ENCODE results near the gene AP1S1.

AP1S1 gene

DNA sequence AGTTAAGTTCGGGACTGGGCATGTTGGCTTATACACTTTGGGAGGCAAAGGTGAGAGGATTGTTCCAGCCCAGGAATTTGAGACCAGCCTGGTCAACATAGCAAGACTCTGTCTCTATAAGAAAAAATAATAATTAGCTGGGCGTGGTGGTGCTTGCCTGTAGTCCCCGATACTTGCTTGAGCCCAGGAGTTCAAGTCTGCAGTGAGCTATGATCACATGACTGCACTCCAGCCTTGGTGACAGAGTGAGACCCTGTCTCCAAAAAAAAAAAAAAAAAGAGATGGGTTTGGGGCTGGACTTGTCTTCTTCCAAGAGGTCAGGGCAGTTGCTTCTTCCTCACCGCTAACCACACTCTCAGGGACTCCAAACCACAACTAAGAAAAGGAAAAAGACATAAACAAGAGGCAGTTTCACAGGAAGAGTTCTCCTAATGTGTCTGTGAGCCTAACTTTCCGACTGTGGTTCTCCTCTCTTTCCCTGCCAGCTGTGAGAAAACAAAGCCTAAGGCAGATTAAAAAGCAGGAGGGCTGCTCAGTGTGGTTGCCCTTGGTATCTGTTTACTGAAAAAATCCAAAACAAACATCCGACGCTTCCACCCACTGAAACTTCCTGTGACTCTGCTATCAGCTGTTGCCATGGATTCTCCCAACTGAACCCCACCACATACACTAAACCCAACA is 29.8 kb upstream of the AP1S1 start:
- no peak overlapping the region for H3K4me3 ChIP-seq (ENCODE audit: low read length)
- peaks cover 16% of the 10 kb centered on the region for H3K4me1 ChIP-seq (ENCODE audit: control insufficient read depth, low read length)
- H3K9me2 ChIP-seq (replicated peaks; ENCODE audit: control insufficient read depth, low read length) = no peaks in the 10 kb centered on the region
- peaks cover 62% of the 10 kb centered on the region for H3K27me3 ChIP-seq (ENCODE audit: control insufficient read depth, low read length)
- H3K36me3 ChIP-seq (ENCODE audit: control insufficient read depth, low read length) = no peaks in the 10 kb centered on the region
- no peaks in the 10 kb centered on the region for H3F3A ChIP-seq (ENCODE audit: control insufficient read depth, insufficient read depth)
- no peaks in the 10 kb centered on the region for H3K79me2 ChIP-seq (ENCODE audit: control insufficient read depth, low read length)
- no peak overlapping the region for H3K4me2 ChIP-seq (ENCODE audit: low read length)
- no peaks in the 10 kb centered on the region for H4K20me1 ChIP-seq (ENCODE audit: control insufficient read depth, insufficient read depth, low read depth, low read length)
- H3K27ac ChIP-seq (ENCODE audit: low read depth, low read length) = no peak overlapping the region
- no peaks in the 10 kb centered on the region for H3K9me3 ChIP-seq (ENCODE audit: control insufficient read depth, insufficient read depth, low read length)
- TF ChIP-seq, protein P1, sequence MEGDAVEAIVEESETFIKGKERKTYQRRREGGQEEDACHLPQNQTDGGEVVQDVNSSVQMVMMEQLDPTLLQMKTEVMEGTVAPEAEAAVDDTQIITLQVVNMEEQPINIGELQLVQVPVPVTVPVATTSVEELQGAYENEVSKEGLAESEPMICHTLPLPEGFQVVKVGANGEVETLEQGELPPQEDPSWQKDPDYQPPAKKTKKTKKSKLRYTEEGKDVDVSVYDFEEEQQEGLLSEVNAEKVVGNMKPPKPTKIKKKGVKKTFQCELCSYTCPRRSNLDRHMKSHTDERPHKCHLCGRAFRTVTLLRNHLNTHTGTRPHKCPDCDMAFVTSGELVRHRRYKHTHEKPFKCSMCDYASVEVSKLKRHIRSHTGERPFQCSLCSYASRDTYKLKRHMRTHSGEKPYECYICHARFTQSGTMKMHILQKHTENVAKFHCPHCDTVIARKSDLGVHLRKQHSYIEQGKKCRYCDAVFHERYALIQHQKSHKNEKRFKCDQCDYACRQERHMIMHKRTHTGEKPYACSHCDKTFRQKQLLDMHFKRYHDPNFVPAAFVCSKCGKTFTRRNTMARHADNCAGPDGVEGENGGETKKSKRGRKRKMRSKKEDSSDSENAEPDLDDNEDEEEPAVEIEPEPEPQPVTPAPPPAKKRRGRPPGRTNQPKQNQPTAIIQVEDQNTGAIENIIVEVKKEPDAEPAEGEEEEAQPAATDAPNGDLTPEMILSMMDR (IDR thresholded peaks at IDR 0.05; ENCODE audit: low read depth, low read length, poor library complexity, severe bottlenecking) = no peak
- no peak for TF ChIP-seq EZH2phosphoT487 (IDR thresholded peaks at IDR 0.05; ENCODE audit: borderline replicate concordance, low read length)

DNA sequence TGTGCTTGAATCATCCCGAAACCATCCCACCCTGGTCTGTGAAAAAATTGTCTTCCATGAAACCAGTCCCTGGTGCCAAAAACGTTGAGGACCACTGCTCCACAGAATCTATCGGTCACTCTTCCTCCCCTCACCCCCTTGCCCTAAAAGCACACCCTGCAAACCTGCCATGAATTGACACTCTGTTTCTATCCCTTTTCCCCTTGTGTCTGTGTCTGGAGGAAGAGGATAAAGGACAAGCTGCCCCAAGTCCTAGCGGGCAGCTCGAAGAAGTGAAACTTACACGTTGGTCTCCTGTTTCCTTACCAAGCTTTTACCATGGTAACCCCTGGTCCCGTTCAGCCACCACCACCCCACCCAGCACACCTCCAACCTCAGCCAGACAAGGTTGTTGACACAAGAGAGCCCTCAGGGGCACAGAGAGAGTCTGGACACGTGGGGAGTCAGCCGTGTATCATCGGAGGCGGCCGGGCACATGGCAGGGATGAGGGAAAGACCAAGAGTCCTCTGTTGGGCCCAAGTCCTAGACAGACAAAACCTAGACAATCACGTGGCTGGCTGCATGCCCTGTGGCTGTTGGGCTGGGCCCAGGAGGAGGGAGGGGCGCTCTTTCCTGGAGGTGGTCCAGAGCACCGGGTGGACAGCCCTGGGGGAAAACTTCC is 28.2 kb upstream of the AP1S1 start:
- Histone ChIP-seq H3F3A (ENCODE audit: control insufficient read depth, insufficient read depth) (no peaks in the 10 kb centered on the region), H4K20me1 (ENCODE audit: control insufficient read depth, insufficient read depth, low read depth, low read length) (no peaks in the 10 kb centered on the region), H3K4me3 (ENCODE audit: low read length) (no peak overlapping the region), H3K27me3 (ENCODE audit: control insufficient read depth, low read length) (peaks cover 58% of the 10 kb centered on the region), H3K4me2 (ENCODE audit: low read length) (no peak overlapping the region), H3K27ac (ENCODE audit: low read depth, low read length) (no peak overlapping the region), H3K9me2 (replicated peaks; ENCODE audit: control insufficient read depth, low read length) (no peaks in the 10 kb centered on the region), H3K9me3 (ENCODE audit: control insufficient read depth, insufficient read depth, low read length) (no peaks in the 10 kb centered on the region), H3K36me3 (ENCODE audit: control insufficient read depth, low read length) (no peaks in the 10 kb centered on the region), H3K4me1 (ENCODE audit: control insufficient read depth, low read length) (peaks cover 16% of the 10 kb centered on the region), H3K79me2 (ENCODE audit: control insufficient read depth, low read length) (no peaks in the 10 kb centered on the region)
- TF ChIP-seq, protein P1 (IDR thresholded peaks at IDR 0.05; ENCODE audit: low read depth, low read length, poor library complexity, severe bottlenecking) = no peak
- TF ChIP-seq EZH2phosphoT487 (IDR thresholded peaks at IDR 0.05; ENCODE audit: borderline replicate concordance, low read length) = no peak

DNA sequence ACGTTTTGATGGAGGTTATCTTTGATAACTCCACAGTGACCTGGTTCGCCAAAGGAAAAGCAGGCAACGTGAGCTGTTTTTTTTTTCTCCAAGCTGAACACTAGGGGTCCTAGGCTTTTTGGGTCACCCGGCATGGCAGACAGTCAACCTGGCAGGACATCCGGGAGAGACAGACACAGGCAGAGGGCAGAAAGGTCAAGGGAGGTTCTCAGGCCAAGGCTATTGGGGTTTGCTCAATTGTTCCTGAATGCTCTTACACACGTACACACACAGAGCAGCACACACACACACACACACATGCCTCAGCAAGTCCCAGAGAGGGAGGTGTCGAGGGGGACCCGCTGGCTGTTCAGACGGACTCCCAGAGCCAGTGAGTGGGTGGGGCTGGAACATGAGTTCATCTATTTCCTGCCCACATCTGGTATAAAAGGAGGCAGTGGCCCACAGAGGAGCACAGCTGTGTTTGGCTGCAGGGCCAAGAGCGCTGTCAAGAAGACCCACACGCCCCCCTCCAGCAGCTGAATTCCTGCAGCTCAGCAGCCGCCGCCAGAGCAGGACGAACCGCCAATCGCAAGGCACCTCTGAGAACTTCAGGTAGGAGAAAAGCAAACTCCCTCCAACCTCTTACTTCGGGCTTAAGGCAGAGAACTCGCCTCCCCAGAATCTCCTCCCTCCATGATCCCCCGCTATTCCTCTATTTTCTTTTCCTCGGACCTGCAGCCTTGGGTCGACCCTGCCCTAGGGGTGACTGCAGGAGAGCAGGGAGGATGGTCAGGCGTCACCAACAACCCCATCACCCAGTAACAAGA is 27.4 kb upstream of the AP1S1 start, which contains the start of gene SERPINE1:
TSS of gene SERPINE1 (plus strand) at position 454 of the 809 bp plus-strand sequence. CDS start 1,290 bp downstream, outside the sequence.
- no peak within 1 kb of the TSS for H3K4me3 ChIP-seq (ENCODE audit: low read length)

More for the DNA sequence above, 27.4 kb upstream of the AP1S1 start, which contains the start of gene SERPINE1:
- Histone ChIP-seq H3K9me3 (ENCODE audit: control insufficient read depth, insufficient read depth, low read length) (no peaks in the 10 kb centered on the region), H3K27ac (ENCODE audit: low read depth, low read length) (no peak within 1 kb of the TSS), H3K79me2 (ENCODE audit: control insufficient read depth, low read length) (no peaks in the 10 kb centered on the region), H3F3A (ENCODE audit: control insufficient read depth, insufficient read depth) (no peaks in the 10 kb centered on the region), H3K36me3 (ENCODE audit: control insufficient read depth, low read length) (no peaks in the 10 kb centered on the region), H3K4me1 (ENCODE audit: control insufficient read depth, low read length) (peaks cover 16% of the 10 kb centered on the region), H3K27me3 (ENCODE audit: control insufficient read depth, low read length) (peaks cover 58% of the 10 kb centered on the region), H4K20me1 (ENCODE audit: control insufficient read depth, insufficient read depth, low read depth, low read length) (no peaks in the 10 kb centered on the region), H3K9me2 (replicated peaks; ENCODE audit: control insufficient read depth, low read length) (no peaks in the 10 kb centered on the region), H3K4me2 (ENCODE audit: low read length) (0 out of 2 replicates have a peak within 1 kb of the TSS, but pooled peaks have one; percentile 20)
- TF ChIP-seq, protein P1 (IDR thresholded peaks at IDR 0.05; ENCODE audit: low read depth, low read length, poor library complexity, severe bottlenecking) = peak; percentile 30
- TF ChIP-seq EZH2phosphoT487 (IDR thresholded peaks at IDR 0.05; ENCODE audit: borderline replicate concordance, low read length) = no peak

Data from DOHH2 (cell line).